GM12878 (cell line): ENCODE data around the gene NFAT5. TPM values are rescaled to one million over a fixed set of nuclear protein-coding genes. Genes with fewer than 3 reads are reported as not detected.

Experiments used
- ATAC-seq: fragments of 200-7000 bp; cut with Tn5 transposase; 3 replicates; pipeline ENCODE4 v1.9.1; 2020; ENCODE audit warnings: mild to moderate bottlenecking, moderate library complexity
- BruUV-seq: library from RNA; stranded (reverse); fragments of 400-500 nt; replicated peaks from 2 replicates; lab custom pipeline; 2021; lab: Mats Ljungman, UMichigan
- CTCF ChIA-PET: fragments of 300-600 bp; sonication (Branson Sonifier 250); formaldehyde crosslinking; extraction: SDS; loops from one replicate; lab custom pipeline; 2021; ENCODE audit warnings: inconsistent platforms; lab: Yijun Ruan, JAX
- POLR2A ChIA-PET: fragments of 350-600 bp; formaldehyde crosslinking; extraction: SDS; loops from one replicate; lab custom pipeline; 2021; ENCODE audit warnings: inconsistent platforms; lab: Charles Lee
- RAD21 ChIA-PET: fragments of 300-600 bp; sonication (Branson Sonifier 250); formaldehyde crosslinking; loops from one replicate; lab custom pipeline; 2023; ENCODE audit warnings: antibody characterized with exemption; ENCODE audit not compliant: unreplicated experiment; lab: Charles Lee
- SMC1A ChIA-PET: fragments of 300-600 bp; sonication (Branson Sonifier 250); formaldehyde crosslinking; loops from one replicate; lab custom pipeline; 2023; ENCODE audit not compliant: unreplicated experiment, uncharacterized antibody; lab: Charles Lee
- DNase-seq: peaks from one replicate; pipeline ENCODE4 v3.0.0-alpha.2; 2011; ENCODE audit warnings: low read depth, low spot score
- FAIRE-seq: peaks from 3 replicates; lab custom pipeline; 2011; peaks lifted over from hg19 to GRCh38; lab: Jason Lieb, UNC
- H2AFZ ChIP-seq: 2 replicates; pipeline ENCODE4 v1.6.0; 2011; ENCODE audit warnings: low read depth, low read length, control low read depth; ENCODE audit not compliant: control insufficient read depth
- H3K27ac ChIP-seq: 2 replicates; pipeline ENCODE4 v1.5.1; 2011; ENCODE audit warnings: control low read depth; ENCODE audit not compliant: control insufficient read depth, insufficient read depth
- H3K27me3 ChIP-seq, 2 experiments: replicated peaks in 1 of 2; 2 replicates each; pipeline versions ENCODE4 v1.6.0 to v1.6.1; 2011; ENCODE audit warnings: low read length in 1 of 2; ENCODE audit not compliant: control insufficient read depth in 2 of 2, insufficient read depth in 2 of 2
- H3K36me3 ChIP-seq, 2 experiments: 2 replicates each; pipeline ENCODE4 v1.5.1; 2011; ENCODE audit warnings: low read length in 1 of 2; ENCODE audit not compliant: control insufficient read depth in 2 of 2, insufficient read depth in 2 of 2
- H3K4me1 ChIP-seq: 2 replicates; pipeline ENCODE4 v1.6.1; 2011; ENCODE audit warnings: mild to moderate bottlenecking, low read length, moderate library complexity, mixed read lengths; ENCODE audit not compliant: control insufficient read depth, insufficient read depth
- H3K4me2 ChIP-seq: 2 replicates; pipeline ENCODE4 v1.6.0; 2011; ENCODE audit warnings: control low read depth; ENCODE audit not compliant: control insufficient read depth, insufficient read depth
- H3K4me3 ChIP-seq: fragments of 200-600 bp; sonication (generic); 2 replicates; pipeline ENCODE4 v1.5.1; 2016
- H3K79me2 ChIP-seq: 2 replicates; pipeline ENCODE4 v1.6.0; 2011; ENCODE audit warnings: low read length; ENCODE audit not compliant: control insufficient read depth, insufficient read depth
- H3K9ac ChIP-seq: 2 replicates; pipeline ENCODE4 v1.8.0; 2011; ENCODE audit warnings: low read length, control low read depth, mixed read lengths; ENCODE audit not compliant: control insufficient read depth, insufficient read depth
- H3K9me3 ChIP-seq: replicated peaks from 3 replicates; pipeline ENCODE4 v1.5.1; 2011; ENCODE audit warnings: mild to moderate bottlenecking, low read length; ENCODE audit not compliant: control insufficient read depth, insufficient read depth
- H4K20me1 ChIP-seq: 2 replicates; pipeline ENCODE4 v1.6.0; 2011; ENCODE audit not compliant: control insufficient read depth, insufficient read depth
- ATF2 ChIP-seq: IDR thresholded peaks from 2 replicates; pipeline ENCODE4 v1.6.1; 2012; ENCODE audit warnings: low read length, inconsistent platforms
- BMI1 ChIP-seq: fragments of 450-650 bp; IDR thresholded peaks from 2 replicates; pipeline ENCODE4 v1.6.1; 2016; ENCODE audit warnings: mild to moderate bottlenecking, moderate library complexity, borderline replicate concordance
- E2F8 ChIP-seq: fragments of 450-650 bp; IDR thresholded peaks from 2 replicates; pipeline ENCODE4 v1.6.1; 2018; ENCODE audit warnings: mild to moderate bottlenecking, low read depth, moderate library complexity; ENCODE audit not compliant: partially characterized antibody
- FOXK2 ChIP-seq: fragments of 450-650 bp; IDR thresholded peaks from 2 replicates; pipeline ENCODE4 v1.6.1; 2017; ENCODE audit warnings: mild to moderate bottlenecking, moderate library complexity
- IKZF1 ChIP-seq: fragments of 450-650 bp; conservative IDR thresholded peaks from 2 replicates; pipeline ENCODE4 v1.6.1; 2017; ENCODE audit warnings: antibody characterized with exemption, mild to moderate bottlenecking
- LARP7 ChIP-seq: fragments of 450-650 bp; IDR thresholded peaks from 2 replicates; pipeline ENCODE4 v1.6.1; 2017; ENCODE audit warnings: mild to moderate bottlenecking
- MLLT1 ChIP-seq: fragments of 450-650 bp; IDR thresholded peaks from 2 replicates; pipeline ENCODE4 v1.6.1; 2016; ENCODE audit warnings: mild to moderate bottlenecking
- MTA3 ChIP-seq: IDR thresholded peaks from 2 replicates; pipeline ENCODE4 v1.6.1; 2012; ENCODE audit warnings: low read length, inconsistent platforms, borderline replicate concordance
- PAX8 ChIP-seq: fragments of 450-650 bp; IDR thresholded peaks from 2 replicates; pipeline ENCODE4 v1.6.1; 2017; ENCODE audit warnings: mild to moderate bottlenecking, moderate library complexity
- PKNOX1 ChIP-seq: fragments of 450-650 bp; IDR thresholded peaks from 2 replicates; pipeline ENCODE4 v1.6.1; 2016; ENCODE audit warnings: mild to moderate bottlenecking
- SIN3A ChIP-seq: IDR thresholded peaks from 2 replicates; pipeline ENCODE4 v1.6.1; 2012; ENCODE audit warnings: low read depth, low read length, improper control_type of control experiment
- TCF7 ChIP-seq: IDR thresholded peaks from 2 replicates; pipeline ENCODE4 v1.6.1; 2014; ENCODE audit warnings: antibody characterized with exemption, borderline replicate concordance
- ZBTB11 ChIP-seq: fragments of 450-650 bp; formaldehyde crosslinking; IDR thresholded peaks from 2 replicates; pipeline ENCODE4 v1.5.0; 2022; ENCODE audit warnings: mild to moderate bottlenecking, missing genetic modification characterization
- WGBS: methylation state at CpG from one replicate; pipeline ENCODE4 v1.1.6; 2016; ENCODE audit warnings: low lambda C conversion rate; ENCODE audit not compliant: insufficient replicate concordance, insufficient coverage; ENCODE audit errors: missing lambda C conversion rate; 5-methylcytosine and 5-hydroxymethylcytosine counted together
- in situ Hi-C: fragments of 300-500 bp; cut with MboI; formaldehyde crosslinking; loops from 9 replicates; pipeline ENCODE4 v1.14.3; 2018; ENCODE audit warnings: mixed read lengths
- intact Hi-C: fragments of 100-400 bp; cut with micrococcal nuclease; formaldehyde crosslinking; loops from one replicate; pipeline ENCODE4 v1.14.2; 2022; ENCODE audit not compliant: unreplicated experiment
- polyA plus RNA-seq, 11 experiments: library from polyadenylated mRNA; depleted of rRNA in 4 of 11; unstranded in 6 of 11; stranded (reverse) in 5 of 11; fragments of >200 nt; fragmentation: Nextera tagmentation in 4 of 11; fragmentation: Illumina TruSeq in 1 of 11; extraction: Ambion mirVana in 4 of 11; extraction: Trizol in 1 of 11; gene quantifications; 1 replicate in 1 of 11; 2 replicates in 10 of 11; pipeline versions ENCODE4 v1.2.1 to v1.2.3, GENCODE V29; 2011 to 2016; ENCODE audit warnings: inconsistent platforms in 2 of 11, missing spikeins in 2 of 11, low read depth in 1 of 11
- total RNA-seq, 4 experiments: library from RNA; depleted of rRNA in 3 of 4; stranded (reverse); fragments of >200 nt in 3 of 4; fragmentation: Illumina TruSeq in 1 of 4; extraction: Trizol in 1 of 4; gene quantifications; 2 replicates each; pipeline versions ENCODE4 v1.2.1 to v1.2.3, GENCODE V29; 2013 to 2021

Gene NFAT5
- total and polyA plus RNA-seq, 10 of the 15 experiments (the other 5 are each of a cell fraction or from before 2014, with no cell fraction given): 0.58 to 31.5 (median 12.7) TPM

- H3K4me1 ChIP-seq: peaks cover 35% of the 10 kb centered on the region
- FAIRE-seq: no peak
- no peak overlapping the region for H3K9ac ChIP-seq
- no TSS peak for BruUV-seq
- H4K20me1 ChIP-seq: no peaks in the 10 kb centered on the region; the same call in 1 of the 2 replicates
- no peak overlapping the region for H3K27ac ChIP-seq
- ChIA-PET SMC1A (interaction anchor here (1.0 to 1.7 kb wide), 8 partner anchors 11 to 152 kb away, joined by 3 to 6 read pairs (median 4); no protein-coding TSS in a partner anchor), CTCF (interaction anchor here (0.9 to 1.0 kb wide), 2 partner anchors 12 to 214 kb away, joined by 3 to 5 read pairs; no protein-coding TSS in a partner anchor), POLR2A (interaction anchor here (0.6 to 1.9 kb wide), 3 partner anchors 9 to 95 kb away, joined by 3 to 4 read pairs (median 3); no protein-coding TSS in a partner anchor), RAD21 (interaction anchor here (1.0 kb wide), 1 partner anchor 87 kb away, joined by 4 read pairs; no protein-coding TSS in a partner anchor)
- intact Hi-C loops: no loop called here
- H3K9me3 ChIP-seq: no peaks in the 10 kb centered on the region
- 95% methylated on average over 1 of the region's 1 CpG for WGBS
- H3K79me2 ChIP-seq: peaks cover 83% of the 10 kb centered on the region
- H3K4me2 ChIP-seq: no peak overlapping the region
- H3K36me3 ChIP-seq: no peaks in the 10 kb centered on the region; a peak in 1 of 4 replicates
- no peak overlapping the region for H2AFZ ChIP-seq
- no peaks in the 10 kb centered on the region for H3K27me3 ChIP-seq
- in situ Hi-C loops: no loop called here
- no peak for ATAC-seq
- no peak overlapping the region for H3K4me3 ChIP-seq
- DNase-seq: no peak
- TF ChIP-seq PKNOX1: no peak
- TF ChIP-seq SIN3A: no peak
- TF ChIP-seq MLLT1: no peak
- TF ChIP-seq LARP7: no peak
- TF ChIP-seq ATF2: no peak
- no peak for TF ChIP-seq IKZF1
- no peak for TF ChIP-seq MTA3
- TF ChIP-seq TCF7: no peak
- no peak for TF ChIP-seq ZBTB11
- no peak for TF ChIP-seq BMI1
- TF ChIP-seq PAX8: no peak
- no peak for TF ChIP-seq FOXK2
- no peak for TF ChIP-seq E2F8
These were observed 44.6 kb downstream of the NFAT5 start for GRCh38 chr16:69610356-69610755.
